A673 (cell line): ENCODE data around the gene TNFRSF14. TPM values are rescaled to one million over a fixed set of nuclear protein-coding genes. Genes with fewer than 3 reads are reported as not detected.

Experiments used
- BruUV-seq: library from RNA; stranded (reverse); fragments of 400-500 nt; replicated peaks from 2 replicates; lab custom pipeline; 2021; lab: Mats Ljungman, UMichigan
- CTCF ChIA-PET: fragments of 300-600 bp; sonication (Branson Sonifier 250); formaldehyde crosslinking; loops from one replicate; lab custom pipeline; 2022; ENCODE audit warnings: antibody characterized with exemption; lab: Charles Lee
- POLR2A ChIA-PET: fragments of 300-600 bp; sonication (Branson Sonifier 250); formaldehyde crosslinking; loops from one replicate; lab custom pipeline; 2022; ENCODE audit warnings: antibody characterized with exemption; ENCODE audit not compliant: low non-redundant PET; lab: Charles Lee
- DNase-seq: peaks from one replicate; pipeline ENCODE4 v3.0.0-alpha.2; 2015; ENCODE audit warnings: low spot score
- H3K27ac ChIP-seq: fragments of 200-600 bp; sonication (generic); 2 replicates; pipeline ENCODE4 v1.5.1; 2016; ENCODE audit warnings: mixed run types, low read depth, mild to moderate bottlenecking, mixed read lengths, antibody characterized with exemption, low read length; ENCODE audit not compliant: poor library complexity, severe bottlenecking
- H3K27me3 ChIP-seq: fragments of 200-600 bp; sonication (generic); replicated peaks from 2 replicates; pipeline ENCODE4 v1.6.1; 2017; ENCODE audit warnings: mixed run types, low read depth, mild to moderate bottlenecking, mixed read lengths, antibody characterized with exemption, low read length; ENCODE audit not compliant: insufficient read depth, poor library complexity
- H3K36me3 ChIP-seq: fragments of 200-600 bp; sonication (generic); 2 replicates; pipeline ENCODE4 v1.6.1; 2016; ENCODE audit warnings: mixed run types, mild to moderate bottlenecking, mixed read lengths, antibody characterized with exemption, low read length; ENCODE audit not compliant: insufficient read depth, poor library complexity, severe bottlenecking
- H3K4me1 ChIP-seq: fragments of 200-600 bp; sonication (generic); 2 replicates; pipeline ENCODE4 v1.6.1; 2017; ENCODE audit warnings: mixed run types, mild to moderate bottlenecking, mixed read lengths, antibody characterized with exemption, low read length; ENCODE audit not compliant: insufficient read depth, poor library complexity, severe bottlenecking
- H3K4me3 ChIP-seq: fragments of 200-600 bp; sonication (generic); 2 replicates; pipeline ENCODE4 v1.5.1; 2016; ENCODE audit warnings: low read depth, mixed run types, mild to moderate bottlenecking, mixed read lengths, low read length; ENCODE audit not compliant: poor library complexity, severe bottlenecking
- H3K9me3 ChIP-seq: fragments of 200-600 bp; sonication (generic); 2 replicates; pipeline ENCODE4 v1.6.1; 2016; ENCODE audit warnings: mixed run types, low read depth, mild to moderate bottlenecking, mixed read lengths, antibody characterized with exemption, low read length; ENCODE audit not compliant: poor library complexity, severe bottlenecking
- EZH2 ChIP-seq: fragments of 200-600 bp; sonication (generic); IDR thresholded peaks from 2 replicates; pipeline ENCODE4 v1.6.1; 2017; ENCODE audit warnings: borderline replicate concordance, low read depth, mild to moderate bottlenecking, mixed read lengths, antibody characterized with exemption, low read length; ENCODE audit not compliant: poor library complexity, severe bottlenecking
- intact Hi-C: fragments of 100-400 bp; cut with micrococcal nuclease; formaldehyde crosslinking; loops from one replicate; pipeline ENCODE4 v1.10.0; 2022; ENCODE audit not compliant: unreplicated experiment
- total RNA-seq: library from RNA; stranded (reverse); gene quantifications from 2 replicates; pipeline ENCODE4 v1.2.3, GENCODE V29; 2021
- TF ChIP-seq, protein P1 (sequence below): fragments of 300-800, 200-600 bp; sonication (generic); conservative IDR thresholded peaks from 2 replicates; pipeline ENCODE4 v1.5.1; 2017; ENCODE audit warnings: low read depth, mild to moderate bottlenecking, antibody characterized with exemption, low read length, moderate library complexity, mixed read lengths

Gene TNFRSF14
- total RNA-seq, 1 experiment from 2014 or later = 4.6 TPM

DNA sequence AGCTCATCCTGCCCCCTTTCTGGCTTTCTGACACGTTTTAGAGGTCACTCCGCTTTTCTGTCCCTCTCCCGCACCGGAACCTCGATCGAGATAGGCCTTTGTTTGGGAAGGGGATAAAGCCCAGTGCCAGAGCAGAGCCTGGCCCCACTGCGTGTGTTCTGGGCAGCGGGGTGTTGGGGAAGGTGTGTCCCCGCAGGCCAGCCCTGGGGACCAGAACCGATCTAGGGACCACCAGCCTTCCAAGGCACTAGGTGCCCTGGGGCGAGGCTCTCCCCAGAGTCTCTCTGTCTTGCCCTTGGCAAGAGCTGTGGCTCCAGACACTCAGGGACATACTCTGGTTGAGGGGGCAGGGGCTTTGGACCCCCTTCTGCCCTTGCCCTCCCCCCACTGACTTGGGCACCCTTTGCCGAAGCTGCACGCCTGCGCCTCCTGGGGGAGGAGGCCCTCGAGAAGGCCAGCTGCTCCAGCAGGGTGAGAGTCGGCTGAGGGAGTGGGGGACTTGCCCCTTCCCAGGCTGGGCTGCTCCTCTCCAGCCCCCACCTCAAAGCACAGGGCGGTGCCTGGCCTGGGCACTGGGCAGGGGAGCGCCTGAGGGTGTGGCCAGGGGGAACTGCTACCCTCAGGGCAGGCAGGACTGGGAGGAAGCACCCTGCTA is 46.8 kb downstream of the TNFRSF14 start:
- no TSS peak for BruUV-seq
- no peak for DNase-seq
- peaks cover 10% of the 10 kb centered on the region for H3K27me3 ChIP-seq
- TF ChIP-seq, protein P1, sequence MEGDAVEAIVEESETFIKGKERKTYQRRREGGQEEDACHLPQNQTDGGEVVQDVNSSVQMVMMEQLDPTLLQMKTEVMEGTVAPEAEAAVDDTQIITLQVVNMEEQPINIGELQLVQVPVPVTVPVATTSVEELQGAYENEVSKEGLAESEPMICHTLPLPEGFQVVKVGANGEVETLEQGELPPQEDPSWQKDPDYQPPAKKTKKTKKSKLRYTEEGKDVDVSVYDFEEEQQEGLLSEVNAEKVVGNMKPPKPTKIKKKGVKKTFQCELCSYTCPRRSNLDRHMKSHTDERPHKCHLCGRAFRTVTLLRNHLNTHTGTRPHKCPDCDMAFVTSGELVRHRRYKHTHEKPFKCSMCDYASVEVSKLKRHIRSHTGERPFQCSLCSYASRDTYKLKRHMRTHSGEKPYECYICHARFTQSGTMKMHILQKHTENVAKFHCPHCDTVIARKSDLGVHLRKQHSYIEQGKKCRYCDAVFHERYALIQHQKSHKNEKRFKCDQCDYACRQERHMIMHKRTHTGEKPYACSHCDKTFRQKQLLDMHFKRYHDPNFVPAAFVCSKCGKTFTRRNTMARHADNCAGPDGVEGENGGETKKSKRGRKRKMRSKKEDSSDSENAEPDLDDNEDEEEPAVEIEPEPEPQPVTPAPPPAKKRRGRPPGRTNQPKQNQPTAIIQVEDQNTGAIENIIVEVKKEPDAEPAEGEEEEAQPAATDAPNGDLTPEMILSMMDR = no peak
- no peak for TF ChIP-seq EZH2
- H3K4me3 ChIP-seq = no peak overlapping the region
- no peaks in the 10 kb centered on the region for H3K4me1 ChIP-seq
- ChIA-PET POLR2A (no interaction called here), CTCF (no interaction called here)
- intact Hi-C loops = no loop called here
- H3K27ac ChIP-seq = no peak overlapping the region
- no peaks in the 10 kb centered on the region for H3K9me3 ChIP-seq
- no peaks in the 10 kb centered on the region for H3K36me3 ChIP-seq

DNA sequence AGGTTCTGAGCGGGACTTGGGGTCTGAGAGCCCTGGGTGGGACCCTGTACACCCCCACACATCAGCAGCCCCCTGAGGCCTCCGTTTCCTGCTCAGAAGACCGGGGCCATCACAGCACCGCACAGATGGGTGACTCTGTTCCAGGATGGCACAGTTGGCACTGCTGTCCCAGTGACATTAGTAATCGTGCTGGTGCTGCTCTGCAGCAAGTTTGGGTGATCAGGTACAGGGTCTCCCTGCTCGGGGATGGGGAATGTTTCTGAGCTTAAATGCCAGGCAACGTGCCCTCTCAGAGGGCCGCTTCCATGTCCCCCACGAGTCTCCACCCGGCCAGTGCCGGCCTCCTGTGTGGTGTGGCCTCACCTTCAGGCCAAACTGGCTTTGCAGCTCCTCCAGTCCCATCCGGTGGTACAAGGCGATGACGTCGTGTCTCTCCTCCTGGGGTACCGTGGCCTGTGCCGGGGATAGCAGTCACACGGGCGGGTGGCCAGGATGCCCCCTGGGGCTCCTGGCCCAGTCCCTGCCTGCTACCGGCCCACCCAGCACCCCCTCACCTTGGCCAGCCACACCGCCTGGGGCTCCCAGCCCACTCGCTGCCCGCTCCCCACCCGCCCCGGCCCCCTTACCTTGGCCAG is 47.5 kb downstream of the TNFRSF14 start:
- H3K9me3 ChIP-seq = no peaks in the 10 kb centered on the region
- no peaks in the 10 kb centered on the region for H3K4me1 ChIP-seq
- BruUV-seq = no TSS peak
- H3K27me3 ChIP-seq = peaks cover 10% of the 10 kb centered on the region
- POLR2A ChIA-PET = no interaction called here
- H3K4me3 ChIP-seq = no peak overlapping the region
- H3K36me3 ChIP-seq = no peaks in the 10 kb centered on the region
- CTCF ChIA-PET = no interaction called here
- intact Hi-C loops = no loop called here
- DNase-seq = no peak
- H3K27ac ChIP-seq = no peak overlapping the region
- TF ChIP-seq EZH2 = no peak
- TF ChIP-seq, protein P1 = no peak

DNA sequence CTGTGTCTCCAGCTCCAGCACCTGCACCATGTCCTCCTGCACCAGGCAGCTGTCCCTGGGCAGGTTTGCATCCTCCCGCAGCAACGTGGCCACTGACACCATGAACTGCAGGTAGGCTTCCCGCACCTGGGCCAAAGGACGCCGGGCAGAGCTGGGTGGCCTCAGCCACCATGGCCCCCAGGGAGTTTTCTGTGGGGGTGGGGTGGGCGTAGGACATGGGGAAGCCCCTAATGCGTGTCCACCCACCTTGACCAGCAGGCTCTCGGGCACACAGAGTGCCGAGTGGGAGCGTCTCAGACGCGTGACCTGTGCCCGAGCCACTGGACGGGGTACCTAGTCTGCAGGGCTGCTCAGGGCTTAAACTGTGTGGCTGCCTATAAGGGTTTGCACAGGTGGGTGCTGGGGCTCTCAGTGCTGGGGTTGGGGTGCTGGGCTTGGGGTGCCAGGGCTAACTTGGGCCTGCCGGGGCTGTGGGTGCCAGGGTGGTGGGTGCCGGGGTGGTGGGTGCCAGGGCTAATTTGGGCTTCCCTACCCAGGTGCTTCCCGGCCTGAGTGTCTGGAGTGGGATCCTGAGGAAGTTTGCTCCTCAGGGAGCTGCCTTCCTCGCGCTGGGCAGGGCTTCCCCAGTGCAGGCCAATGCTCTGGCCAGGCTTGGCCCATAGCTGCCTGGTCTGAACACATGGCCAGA is 48.1 kb downstream of the TNFRSF14 start:
- CTCF ChIA-PET = no interaction called here
- DNase-seq = no peak

More for the DNA sequence above, 48.1 kb downstream of the TNFRSF14 start:
- no peaks in the 10 kb centered on the region for H3K9me3 ChIP-seq
- BruUV-seq = no TSS peak
- H3K4me3 ChIP-seq = no peak overlapping the region
- intact Hi-C loops = no loop called here
- no peak overlapping the region for H3K27ac ChIP-seq
- no peaks in the 10 kb centered on the region for H3K4me1 ChIP-seq
- no peaks in the 10 kb centered on the region for H3K36me3 ChIP-seq
- TF ChIP-seq, protein P1 = no peak
- TF ChIP-seq EZH2 = no peak
- H3K27me3 ChIP-seq = peaks cover 10% of the 10 kb centered on the region
- POLR2A ChIA-PET = no interaction called here
